Measurements from ENCODE around the gene LAMA3.

Gene LAMA3

DNA sequence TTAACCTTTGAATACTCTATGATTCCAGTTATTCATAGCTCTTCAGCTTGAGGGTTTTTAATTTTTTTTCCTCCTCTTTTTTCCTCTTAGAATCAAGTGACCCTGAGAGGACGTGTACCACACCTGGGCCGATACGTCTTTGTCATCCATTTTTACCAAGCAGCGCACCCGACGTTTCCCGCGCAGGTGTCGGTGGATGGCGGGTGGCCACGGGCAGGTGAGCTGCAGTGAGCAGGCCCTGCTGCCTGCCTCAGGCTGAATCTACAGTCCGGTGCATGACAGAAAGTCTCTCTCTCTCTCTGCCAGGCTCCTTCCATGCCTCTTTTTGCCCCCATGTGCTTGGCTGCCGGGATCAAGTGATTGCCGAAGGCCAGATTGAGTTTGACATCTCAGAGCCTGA, 153.1 kb downstream of the LAMA3 start:
- H3K9me3 ChIP-seq (ENCODE audit: control insufficient read depth in 1 of 2, low read length in 2 of 2), result no peaks in the 10 kb centered on the region
- no peak overlapping the region for H3K27ac ChIP-seq (ENCODE audit: low read depth, low read length)
- no peak overlapping the region for H3K9ac ChIP-seq (ENCODE audit: low read depth in 1 of 2, low read length in 2 of 2)
- H3K4me3 ChIP-seq (ENCODE audit: low read depth in 1 of 2, low read length in 2 of 2), result no peak overlapping the region
- H3K36me3 ChIP-seq (ENCODE audit: control insufficient read depth in 1 of 2, insufficient read depth in 2 of 2, low read length in 2 of 2), result no peaks in the 10 kb centered on the region
- H3K4me1 ChIP-seq (ENCODE audit: control insufficient read depth in 1 of 2, insufficient read depth in 2 of 2, low read length in 2 of 2), result no peaks in the 10 kb centered on the region
- no peaks in the 10 kb centered on the region for H3K27me3 ChIP-seq (ENCODE audit: control insufficient read depth in 1 of 2, insufficient read depth in 2 of 2, low read length in 2 of 2)

DNA sequence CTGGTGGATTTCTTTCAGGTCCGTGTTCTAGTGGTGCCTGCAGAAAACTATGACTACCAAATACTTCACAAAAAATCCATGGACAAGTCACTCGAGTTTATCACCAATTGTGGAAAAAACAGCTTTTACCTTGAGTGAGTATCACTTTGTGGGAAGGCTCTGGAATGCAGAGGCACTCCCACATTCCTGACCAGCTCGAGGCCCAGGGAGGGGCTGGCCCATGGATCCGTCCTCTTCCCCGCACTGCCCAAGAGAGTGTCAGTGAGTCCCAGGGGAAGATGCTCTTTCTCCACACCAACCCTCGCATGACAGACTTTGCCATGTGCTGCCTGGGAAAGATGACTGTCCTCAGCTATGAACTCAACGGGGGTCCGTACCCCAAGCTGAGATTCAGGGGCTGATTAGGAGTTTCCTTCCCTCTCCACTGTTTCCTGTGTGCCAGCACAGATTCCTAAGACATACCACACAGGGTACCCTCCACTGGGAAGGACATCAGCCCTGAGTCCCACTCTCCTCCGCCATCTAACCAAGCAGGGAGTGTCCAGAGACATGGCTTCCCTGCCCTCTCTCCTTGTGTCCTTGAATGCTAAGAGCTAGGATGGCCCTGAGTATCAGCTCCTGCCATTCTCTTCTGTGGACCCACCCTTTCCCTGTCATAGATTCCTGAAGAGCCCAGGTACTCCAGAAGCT, 155.9 kb downstream of the LAMA3 start:
- Histone ChIP-seq H3K4me3 (ENCODE audit: low read depth in 1 of 2, low read length in 2 of 2) (no peak overlapping the region), H3K27ac (ENCODE audit: low read depth, low read length) (no peak overlapping the region), H3K27me3 (ENCODE audit: control insufficient read depth in 1 of 2, insufficient read depth in 2 of 2, low read length in 2 of 2) (no peaks in the 10 kb centered on the region), H3K4me1 (ENCODE audit: control insufficient read depth in 1 of 2, insufficient read depth in 2 of 2, low read length in 2 of 2) (peaks cover 0 to 6% of the 10 kb centered on the region in 2 donors), H3K9me3 (ENCODE audit: control insufficient read depth in 1 of 2, low read length in 2 of 2) (no peaks in the 10 kb centered on the region), H3K9ac (ENCODE audit: low read depth in 1 of 2, low read length in 2 of 2) (no peak overlapping the region), H3K36me3 (ENCODE audit: control insufficient read depth in 1 of 2, insufficient read depth in 2 of 2, low read length in 2 of 2) (no peaks in the 10 kb centered on the region)

DNA sequence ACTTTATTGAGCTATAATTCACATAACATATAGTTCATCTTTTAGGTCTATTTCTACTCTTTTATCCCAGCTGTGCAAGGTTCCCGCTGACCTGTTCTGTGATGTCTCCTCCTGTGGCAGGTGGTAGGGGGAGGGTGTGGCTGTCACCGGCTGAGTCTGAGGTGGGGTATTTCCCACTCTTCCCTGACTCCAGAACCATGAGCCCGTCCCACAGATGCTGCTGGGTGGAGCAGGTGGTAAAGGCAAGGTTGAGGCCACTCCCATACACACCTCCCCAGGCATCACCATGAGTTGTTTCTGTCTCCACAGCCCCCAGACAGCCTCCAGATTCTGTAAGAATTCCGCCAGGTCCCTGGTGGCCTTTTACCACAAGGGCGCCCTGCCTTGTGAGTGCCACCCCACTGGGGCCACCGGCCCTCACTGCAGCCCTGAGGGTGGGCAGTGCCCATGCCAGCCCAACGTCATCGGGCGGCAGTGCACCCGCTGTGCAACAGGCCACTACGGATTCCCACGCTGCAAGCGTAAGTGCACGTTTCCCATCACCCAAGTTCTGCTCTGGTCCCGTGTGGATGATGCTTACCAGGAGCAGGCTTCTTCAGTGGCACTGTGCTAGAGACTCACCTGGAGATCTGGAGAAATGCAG, 156.9 kb downstream of the LAMA3 start:
- Histone ChIP-seq H3K36me3 (ENCODE audit: control insufficient read depth in 1 of 2, insufficient read depth in 2 of 2, low read length in 2 of 2) (no peaks in the 10 kb centered on the region), H3K4me3 (ENCODE audit: low read depth in 1 of 2, low read length in 2 of 2) (no peak overlapping the region)

DNA sequence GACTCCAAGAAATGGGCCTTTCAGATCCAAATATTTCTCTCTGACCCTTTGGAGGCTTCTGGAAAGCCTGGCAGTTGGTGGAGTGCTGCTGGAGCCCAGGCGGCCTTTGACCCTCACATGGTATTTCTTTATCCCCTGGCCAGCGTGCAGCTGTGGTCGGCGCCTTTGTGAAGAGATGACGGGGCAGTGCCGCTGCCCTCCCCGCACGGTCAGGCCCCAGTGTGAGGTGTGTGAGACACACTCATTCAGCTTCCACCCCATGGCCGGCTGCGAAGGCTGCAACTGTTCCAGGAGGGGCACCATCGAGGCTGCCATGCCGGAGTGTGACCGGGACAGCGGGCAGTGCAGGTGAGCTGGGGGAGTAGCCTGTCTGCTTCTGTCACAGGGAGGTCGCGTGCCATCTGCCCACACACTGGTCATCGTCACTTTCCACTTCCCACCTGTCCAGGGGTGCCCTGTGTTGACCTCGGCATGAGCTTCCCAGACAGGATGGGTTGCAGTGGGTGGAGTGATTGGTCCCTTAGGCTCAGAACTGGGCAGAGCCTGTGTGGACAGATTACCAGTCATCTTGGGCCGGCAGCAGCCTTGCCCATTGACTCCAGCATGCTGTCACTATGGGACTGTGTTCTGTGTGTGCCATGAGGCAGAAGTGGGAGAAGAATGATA, 158.2 kb downstream of the LAMA3 start:
- Histone ChIP-seq H3K27me3 (ENCODE audit: control insufficient read depth in 1 of 2, insufficient read depth in 2 of 2, low read length in 2 of 2) (no peaks in the 10 kb centered on the region), H3K9me3 (ENCODE audit: control insufficient read depth in 1 of 2, low read length in 2 of 2) (no peaks in the 10 kb centered on the region), H3K36me3 (ENCODE audit: control insufficient read depth in 1 of 2, insufficient read depth in 2 of 2, low read length in 2 of 2) (no peaks in the 10 kb centered on the region), H3K4me1 (ENCODE audit: control insufficient read depth in 1 of 2, insufficient read depth in 2 of 2, low read length in 2 of 2) (peaks cover 0 to 6% of the 10 kb centered on the region in 2 donors), H3K9ac (ENCODE audit: low read depth in 1 of 2, low read length in 2 of 2) (no peak overlapping the region), H3K4me3 (ENCODE audit: low read depth in 1 of 2, low read length in 2 of 2) (no peak overlapping the region), H3K27ac (ENCODE audit: low read depth, low read length) (no peak overlapping the region)

More for the DNA sequence above, 156.9 kb downstream of the LAMA3 start:
- no peak overlapping the region for H3K9ac ChIP-seq (ENCODE audit: low read depth in 1 of 2, low read length in 2 of 2)
- peaks cover 0 to 6% of the 10 kb centered on the region in 2 donors for H3K4me1 ChIP-seq (ENCODE audit: control insufficient read depth in 1 of 2, insufficient read depth in 2 of 2, low read length in 2 of 2)
- H3K9me3 ChIP-seq (ENCODE audit: control insufficient read depth in 1 of 2, low read length in 2 of 2), result no peaks in the 10 kb centered on the region
- no peak overlapping the region for H3K27ac ChIP-seq (ENCODE audit: low read depth, low read length)
- no peaks in the 10 kb centered on the region for H3K27me3 ChIP-seq (ENCODE audit: control insufficient read depth in 1 of 2, insufficient read depth in 2 of 2, low read length in 2 of 2)

DNA sequence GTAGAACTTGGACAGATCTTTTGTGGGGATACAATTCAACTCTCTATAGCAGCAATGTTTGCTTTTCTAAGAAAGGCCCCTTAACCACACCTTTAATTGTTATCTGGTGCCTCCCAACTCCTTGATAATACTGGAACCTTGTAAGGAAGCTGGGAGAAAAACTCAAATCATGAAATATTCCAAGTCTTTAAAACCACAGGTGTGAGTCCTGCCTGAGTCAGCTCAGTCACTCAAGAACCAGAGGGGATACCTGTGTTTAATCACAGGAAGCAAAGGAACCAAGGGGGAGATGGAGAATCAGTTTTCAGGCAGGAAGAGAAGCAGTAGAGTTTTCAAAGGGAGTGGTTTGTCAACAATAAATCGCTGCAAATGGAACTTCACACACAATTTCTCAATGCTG, 159.9 kb downstream of the LAMA3 start:
- Histone ChIP-seq H3K27ac (ENCODE audit: low read depth, low read length) (no peak overlapping the region), H3K36me3 (ENCODE audit: control insufficient read depth in 1 of 2, insufficient read depth in 2 of 2, low read length in 2 of 2) (no peaks in the 10 kb centered on the region), H3K4me1 (ENCODE audit: control insufficient read depth in 1 of 2, insufficient read depth in 2 of 2, low read length in 2 of 2) (peaks cover 0 to 6% of the 10 kb centered on the region in 2 donors), H3K4me3 (ENCODE audit: low read depth in 1 of 2, low read length in 2 of 2) (no peak overlapping the region), H3K9ac (ENCODE audit: low read depth in 1 of 2, low read length in 2 of 2) (no peak overlapping the region), H3K27me3 (ENCODE audit: control insufficient read depth in 1 of 2, insufficient read depth in 2 of 2, low read length in 2 of 2) (no peaks in the 10 kb centered on the region), H3K9me3 (ENCODE audit: control insufficient read depth in 1 of 2, low read length in 2 of 2) (no peaks in the 10 kb centered on the region)

DNA sequence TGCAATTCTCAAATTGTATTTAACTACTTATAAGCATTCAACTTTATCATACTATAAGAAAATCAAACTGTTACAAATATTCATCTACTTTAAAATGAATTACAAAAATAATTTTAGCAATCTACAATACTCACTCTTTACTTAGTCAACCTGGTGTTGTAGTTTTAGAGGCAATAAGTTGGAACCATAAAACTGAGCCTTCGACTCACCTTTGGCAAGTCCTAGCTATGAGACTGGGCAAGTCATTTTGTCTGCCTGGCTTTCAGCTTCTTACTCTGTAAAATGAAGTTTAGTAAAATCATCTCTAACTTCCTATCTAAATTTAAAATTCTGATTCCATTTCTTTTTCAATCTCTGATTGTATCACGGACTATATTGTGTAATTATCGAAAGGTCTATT, 161.0 kb downstream of the LAMA3 start:
- no peaks in the 10 kb centered on the region for H3K36me3 ChIP-seq (ENCODE audit: control insufficient read depth in 1 of 2, insufficient read depth in 2 of 2, low read length in 2 of 2)
- H3K27me3 ChIP-seq (ENCODE audit: control insufficient read depth in 1 of 2, insufficient read depth in 2 of 2, low read length in 2 of 2), result no peaks in the 10 kb centered on the region
- no peak overlapping the region for H3K9ac ChIP-seq (ENCODE audit: low read depth in 1 of 2, low read length in 2 of 2)
- no peak overlapping the region for H3K4me3 ChIP-seq (ENCODE audit: low read depth in 1 of 2, low read length in 2 of 2)
- no peak overlapping the region for H3K27ac ChIP-seq (ENCODE audit: low read depth, low read length)
- H3K9me3 ChIP-seq (ENCODE audit: control insufficient read depth in 1 of 2, low read length in 2 of 2), result no peaks in the 10 kb centered on the region
- H3K4me1 ChIP-seq (ENCODE audit: control insufficient read depth in 1 of 2, insufficient read depth in 2 of 2, low read length in 2 of 2), result peaks cover 0 to 6% of the 10 kb centered on the region in 2 donors

DNA sequence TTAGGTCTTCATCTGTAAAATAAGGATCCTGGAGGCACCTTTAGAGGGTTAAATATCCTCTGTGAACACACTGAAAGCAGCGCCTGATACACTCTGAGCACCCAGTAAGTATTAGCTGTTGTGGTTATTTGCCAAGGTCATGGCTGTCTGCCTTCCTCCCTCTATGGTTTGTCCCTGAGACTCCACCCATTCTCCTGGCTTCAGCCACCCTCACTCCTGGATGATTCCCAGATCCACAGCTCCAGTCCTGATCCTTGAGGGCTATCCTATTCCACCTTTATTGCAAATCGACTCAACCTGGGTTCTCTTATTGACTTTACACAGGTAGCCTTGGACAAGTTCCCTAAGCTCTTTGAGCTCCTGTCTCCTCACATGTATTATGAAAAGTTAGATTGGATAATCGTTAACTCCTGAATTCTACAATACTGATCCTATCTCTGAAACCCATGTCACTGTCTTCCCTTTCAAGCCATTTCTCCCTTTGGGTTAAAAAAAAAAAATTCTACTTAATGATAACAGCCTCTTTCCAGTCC, 162.3 kb downstream of the LAMA3 start:
- Histone ChIP-seq H3K4me1 (ENCODE audit: control insufficient read depth in 1 of 2, insufficient read depth in 2 of 2, low read length in 2 of 2) (peaks cover 0 to 6% of the 10 kb centered on the region in 2 donors), H3K4me3 (ENCODE audit: low read depth in 1 of 2, low read length in 2 of 2) (no peak overlapping the region), H3K9ac (ENCODE audit: low read depth in 1 of 2, low read length in 2 of 2) (no peak overlapping the region), H3K9me3 (ENCODE audit: control insufficient read depth in 1 of 2, low read length in 2 of 2) (no peaks in the 10 kb centered on the region), H3K27me3 (ENCODE audit: control insufficient read depth in 1 of 2, insufficient read depth in 2 of 2, low read length in 2 of 2) (no peaks in the 10 kb centered on the region), H3K36me3 (ENCODE audit: control insufficient read depth in 1 of 2, insufficient read depth in 2 of 2, low read length in 2 of 2) (no peaks in the 10 kb centered on the region), H3K27ac (ENCODE audit: low read depth, low read length) (no peak overlapping the region)

DNA sequence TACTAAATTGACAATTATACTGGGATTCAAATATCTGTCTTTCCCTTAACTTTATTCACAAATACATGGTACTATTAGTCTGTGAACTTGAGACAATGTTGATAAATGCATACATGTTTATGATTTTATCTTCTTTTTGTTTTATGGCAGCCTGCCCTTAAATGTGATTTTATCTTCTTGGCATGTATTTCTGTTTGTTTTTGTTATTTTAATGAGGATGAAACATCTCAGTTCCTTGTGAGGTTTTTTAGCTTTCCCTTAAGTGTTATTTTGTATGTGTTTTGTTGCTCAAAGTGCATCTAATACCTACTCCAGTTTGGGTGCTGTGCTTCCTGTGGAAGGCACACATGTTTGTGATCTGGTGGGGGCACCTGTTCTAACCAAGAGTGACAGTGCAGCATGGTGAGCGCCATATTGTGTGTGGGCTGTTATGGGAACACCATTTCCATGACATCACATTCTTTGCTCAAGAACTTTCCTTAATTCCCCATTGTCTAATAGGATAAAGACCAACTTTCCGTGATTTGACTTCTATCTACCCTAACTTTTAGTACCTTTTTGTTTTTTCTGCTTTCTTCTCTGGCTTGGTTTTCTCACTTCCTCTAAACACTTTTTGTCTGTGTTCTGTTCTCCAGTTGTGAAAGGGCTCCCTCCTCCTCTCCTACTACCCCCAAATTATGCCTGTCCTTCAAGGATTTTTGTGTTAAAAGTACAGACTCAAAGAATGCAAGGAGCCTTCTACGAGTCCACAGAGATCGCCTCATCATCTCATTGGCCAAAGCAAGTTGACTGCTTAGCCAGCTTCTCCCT, 163.2 kb downstream of the LAMA3 start:
- H3K9ac ChIP-seq (ENCODE audit: low read depth in 1 of 2, low read length in 2 of 2), result no peak overlapping the region
- H3K4me1 ChIP-seq (ENCODE audit: control insufficient read depth in 1 of 2, insufficient read depth in 2 of 2, low read length in 2 of 2), result peaks cover 0 to 6% of the 10 kb centered on the region in 2 donors
- H3K27ac ChIP-seq (ENCODE audit: low read depth, low read length), result no peak overlapping the region
- no peak overlapping the region for H3K4me3 ChIP-seq (ENCODE audit: low read depth in 1 of 2, low read length in 2 of 2)
- no peaks in the 10 kb centered on the region for H3K9me3 ChIP-seq (ENCODE audit: control insufficient read depth in 1 of 2, low read length in 2 of 2)
- no peaks in the 10 kb centered on the region for H3K27me3 ChIP-seq (ENCODE audit: control insufficient read depth in 1 of 2, insufficient read depth in 2 of 2, low read length in 2 of 2)
- H3K36me3 ChIP-seq (ENCODE audit: control insufficient read depth in 1 of 2, insufficient read depth in 2 of 2, low read length in 2 of 2), result no peaks in the 10 kb centered on the region

DNA sequence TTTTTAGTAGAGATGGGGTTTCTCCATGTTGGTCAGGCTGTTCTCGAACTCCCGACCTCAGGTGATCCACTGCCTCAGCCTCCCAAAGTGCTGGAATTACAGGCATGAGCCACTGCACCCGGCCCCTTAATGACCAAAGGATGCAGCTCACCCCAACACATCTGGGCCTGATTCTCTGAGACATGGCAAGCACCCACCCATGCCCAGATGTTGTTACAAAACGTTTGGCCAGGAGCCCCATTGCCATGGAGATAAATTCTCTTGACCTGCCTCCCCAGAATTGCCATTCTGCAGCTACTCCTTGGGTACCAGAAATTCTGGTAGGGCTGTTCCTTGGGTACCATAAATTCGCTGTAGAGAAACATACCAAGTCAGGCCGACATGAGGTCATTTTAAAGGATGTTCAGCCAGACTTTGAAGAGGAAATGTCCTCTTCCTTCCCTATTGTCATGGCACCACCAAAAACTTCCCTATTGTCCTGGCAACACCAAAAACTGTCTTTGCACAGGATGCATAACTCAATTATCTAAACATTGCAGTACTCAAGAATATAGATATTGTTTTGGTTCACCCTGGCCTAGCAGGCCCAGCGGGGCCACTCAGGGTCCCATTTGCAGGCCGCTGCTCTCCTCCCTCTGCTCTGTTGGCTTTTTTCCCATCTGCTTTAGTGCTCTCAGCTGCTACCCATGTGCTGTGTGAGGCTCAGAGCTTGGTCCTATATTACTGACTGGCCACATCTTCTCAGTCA, 164.4 kb downstream of the LAMA3 start:
- Histone ChIP-seq H3K9me3 (ENCODE audit: control insufficient read depth in 1 of 2, low read length in 2 of 2) (no peaks in the 10 kb centered on the region), H3K4me1 (ENCODE audit: control insufficient read depth in 1 of 2, insufficient read depth in 2 of 2, low read length in 2 of 2) (peaks cover 0 to 6% of the 10 kb centered on the region in 2 donors), H3K4me3 (ENCODE audit: low read depth in 1 of 2, low read length in 2 of 2) (no peak overlapping the region), H3K27ac (ENCODE audit: low read depth, low read length) (no peak overlapping the region), H3K36me3 (ENCODE audit: control insufficient read depth in 1 of 2, insufficient read depth in 2 of 2, low read length in 2 of 2) (no peaks in the 10 kb centered on the region), H3K27me3 (ENCODE audit: control insufficient read depth in 1 of 2, insufficient read depth in 2 of 2, low read length in 2 of 2) (no peaks in the 10 kb centered on the region), H3K9ac (ENCODE audit: low read depth in 1 of 2, low read length in 2 of 2) (no peak overlapping the region)

Measured in duodenal mucosa (tissue), 2 donors.